Left cardiac atrium (tissue), 4 donors: ENCODE results near the gene TTC19. TPM values are rescaled to one million over a fixed set of nuclear protein-coding genes. Genes with fewer than 3 reads are reported as not detected.
A peak's percentile ranks its signal among the peaks of the same experiment; 100 is the strongest.

Source experiments
- ATAC-seq, 2 donors: fragments of 200-7000 bp; cut with Tn5 transposase; one replicate each; pipeline ENCODE4 v1.9.1; 2020; ENCODE audit warnings: mild to moderate bottlenecking in 2 of 2, moderate library complexity in 2 of 2
- DNase-seq: peaks from one replicate; pipeline ENCODE4 v3.0.0-alpha.2; 2020
- intact Hi-C, 2 donors: fragments of 100-400 bp; cut with DNase I; formaldehyde crosslinking; loops; one replicate each; pipeline versions ENCODE4 v1.14.1 to v1.15.1; 2022 to 2023
- long read RNA-seq: library from polyadenylated mRNA; unstranded; transcript quantifications from one replicate; pipeline ENCODE4 v2.0.0, GENCODE V29; 2021
- total RNA-seq, 2 donors: library from RNA; stranded (reverse); fragmentation: NEBNext Ultra II Directional; extraction: Animal tissue kit (Norgen Biotek cat#: 25700); gene quantifications; one replicate each; pipeline ENCODE4 v1.2.1, GENCODE V29; 2021
- donor health status: DM: no; HTN: yes; CAD: no.
- donor health status: DM: no; HTN: yes; CAD: no; lungs with severe emphysema.
- donor health status: DM: yes; HTN: yes; CAD: no.
- donor health status: Dilated cardiomyopathy.

The TTC19 gene, protein sequence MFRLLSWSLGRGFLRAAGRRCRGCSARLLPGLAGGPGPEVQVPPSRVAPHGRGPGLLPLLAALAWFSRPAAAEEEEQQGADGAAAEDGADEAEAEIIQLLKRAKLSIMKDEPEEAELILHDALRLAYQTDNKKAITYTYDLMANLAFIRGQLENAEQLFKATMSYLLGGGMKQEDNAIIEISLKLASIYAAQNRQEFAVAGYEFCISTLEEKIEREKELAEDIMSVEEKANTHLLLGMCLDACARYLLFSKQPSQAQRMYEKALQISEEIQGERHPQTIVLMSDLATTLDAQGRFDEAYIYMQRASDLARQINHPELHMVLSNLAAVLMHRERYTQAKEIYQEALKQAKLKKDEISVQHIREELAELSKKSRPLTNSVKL
- total RNA-seq = 10 to 100 TPM; 22.1 to 39.6 TPM
- long read RNA-seq, partial matches to known transcripts = 6 of 10 reads
- long read RNA-seq, other reads (novel, unspliced or antisense) = 1 of 10 reads

DNA sequence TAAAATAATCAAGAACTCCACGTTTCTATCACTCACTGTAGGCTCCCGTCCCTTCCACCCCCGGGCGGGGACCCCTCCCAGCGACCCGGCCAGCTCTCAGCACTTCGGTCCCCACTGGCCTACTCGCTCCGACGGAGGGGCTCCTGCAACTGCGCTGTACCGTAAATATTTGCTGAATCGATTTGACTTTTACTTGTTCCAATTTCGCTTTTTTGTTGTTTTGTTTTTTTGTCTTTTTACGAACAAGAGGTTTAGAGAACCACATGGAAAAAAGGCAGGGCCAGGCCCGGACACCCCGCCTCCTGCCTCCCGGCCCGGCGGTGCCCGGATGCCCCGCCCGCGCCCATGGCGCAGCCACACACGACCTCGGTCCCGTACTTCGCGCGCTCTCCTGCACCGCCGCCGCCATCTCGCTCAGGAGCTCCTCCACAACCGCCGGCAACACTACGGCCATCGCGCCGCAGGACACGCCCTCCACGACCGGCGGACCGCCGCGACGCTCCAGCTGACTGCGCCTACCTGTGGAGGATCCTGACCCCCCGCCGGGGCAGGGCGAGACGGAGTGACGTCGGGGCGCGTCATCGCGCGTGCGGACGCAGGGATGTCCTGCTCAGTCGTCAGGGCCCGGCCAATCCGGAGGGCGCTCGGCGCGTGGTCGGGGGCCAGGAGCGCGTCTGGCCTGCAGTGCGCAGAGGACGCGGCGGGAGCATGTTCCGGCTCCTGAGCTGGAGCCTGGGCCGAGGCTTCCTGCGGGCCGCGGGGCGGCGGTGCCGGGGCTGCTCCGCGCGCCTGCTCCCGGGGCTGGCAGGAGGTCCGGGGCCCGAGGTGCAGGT lies at the start of gene TTC19, which contains the start of gene ZSWIM7:
TSS of gene TTC19 (plus strand) at position 684 of the 833 bp plus-strand sequence. CDS start at position 709, 25 bp downstream.
TSS of gene ZSWIM7 (minus strand) at position 564 of the 833 bp plus-strand sequence. CDS start at position 454, 110 bp downstream.
- DNase-seq (peak; percentile 98), ATAC-seq (peak; percentile 97 to 98)
- intact Hi-C loops = loop anchor here in 1 of 2 donors (5.0 kb wide), 1 partner anchor 172 kb away; no protein-coding TSS in a partner anchor

DNA sequence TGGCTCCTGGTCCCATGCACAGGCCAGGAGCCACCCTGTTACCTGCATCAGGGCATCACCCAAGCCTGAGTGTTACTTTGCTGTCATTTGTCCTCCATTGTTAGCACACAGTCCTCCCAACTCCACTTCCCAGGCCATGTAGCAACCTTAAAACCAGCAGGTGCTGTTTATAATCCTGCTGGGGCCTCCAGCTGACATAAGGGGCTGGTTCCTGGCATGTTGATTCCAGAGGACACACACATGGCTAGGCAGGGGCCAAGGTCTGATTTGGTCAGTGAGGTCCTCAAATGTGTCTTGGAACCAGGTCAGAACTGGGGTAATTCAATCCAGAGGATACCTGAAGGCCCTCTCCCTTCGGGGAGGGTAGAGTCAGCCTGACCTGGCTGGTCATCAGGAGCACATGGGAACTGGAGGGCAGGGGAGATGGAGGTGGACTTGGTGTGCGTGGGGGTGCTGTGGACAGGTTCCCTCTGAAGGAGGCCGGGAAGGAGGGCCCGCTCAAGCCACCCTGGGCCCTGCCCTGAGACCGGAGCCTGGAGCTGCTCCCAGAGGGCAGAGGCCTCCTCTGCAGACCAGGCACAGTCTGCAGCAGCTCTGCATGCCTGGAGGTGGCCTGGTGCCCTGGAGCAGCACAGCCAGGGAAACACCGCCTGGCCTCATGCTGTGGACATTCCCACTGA lies 48.1 kb upstream of the TTC19 start:
- ATAC-seq (no peak), DNase-seq (no peak)
- intact Hi-C loops = no loop called here

GRCh38 chr17:15952048-15952532 lies 47.5 kb upstream of the TTC19 start:
- intact Hi-C loops = no loop called here
- ATAC-seq (no peak), DNase-seq (no peak)

DNA sequence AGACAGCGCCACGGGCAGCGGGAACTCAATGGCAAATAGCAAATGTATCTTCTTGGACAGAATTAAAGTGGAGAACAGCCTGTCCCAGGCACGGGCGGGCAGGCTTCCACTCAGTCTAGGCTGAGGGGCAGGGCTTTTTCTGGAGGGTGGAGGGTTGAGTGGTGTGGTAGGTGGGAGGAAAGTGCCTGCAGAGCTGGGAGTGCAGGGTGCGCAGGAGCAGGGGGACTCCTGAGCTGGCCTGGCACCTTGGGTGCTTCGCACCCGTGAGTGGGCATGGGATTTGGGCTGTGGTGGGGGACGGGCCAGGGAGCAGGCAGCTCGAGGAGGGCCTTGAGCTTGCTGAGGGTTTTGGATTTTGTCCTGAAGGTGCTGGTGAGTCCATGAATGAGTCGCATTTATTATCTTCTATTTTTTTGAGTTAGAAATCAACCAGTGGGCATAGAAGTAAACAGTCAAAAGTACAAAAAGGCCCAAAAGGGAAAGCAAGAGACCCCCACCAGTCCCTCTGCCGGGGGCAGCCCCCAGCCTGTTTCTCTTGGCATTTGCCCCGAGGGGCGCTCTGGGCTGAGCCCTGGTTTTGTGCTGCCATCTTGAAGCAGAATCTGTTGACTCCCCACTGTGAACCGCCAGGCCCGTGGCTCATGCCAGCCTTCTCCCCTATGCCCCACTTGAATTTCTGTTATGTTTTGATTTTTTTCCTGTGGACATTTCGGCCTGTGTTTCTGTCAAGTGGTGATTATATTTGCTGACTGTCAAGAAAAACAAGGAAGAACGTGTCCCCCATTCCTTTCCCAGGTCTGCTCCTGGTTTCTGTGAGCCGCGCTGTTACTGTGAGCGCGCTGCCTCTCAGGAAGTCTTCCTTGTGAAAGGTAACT lies 46.5 kb upstream of the TTC19 start:
- DNase-seq (no peak), ATAC-seq (no peak)
- intact Hi-C loops = no loop called here

DNA sequence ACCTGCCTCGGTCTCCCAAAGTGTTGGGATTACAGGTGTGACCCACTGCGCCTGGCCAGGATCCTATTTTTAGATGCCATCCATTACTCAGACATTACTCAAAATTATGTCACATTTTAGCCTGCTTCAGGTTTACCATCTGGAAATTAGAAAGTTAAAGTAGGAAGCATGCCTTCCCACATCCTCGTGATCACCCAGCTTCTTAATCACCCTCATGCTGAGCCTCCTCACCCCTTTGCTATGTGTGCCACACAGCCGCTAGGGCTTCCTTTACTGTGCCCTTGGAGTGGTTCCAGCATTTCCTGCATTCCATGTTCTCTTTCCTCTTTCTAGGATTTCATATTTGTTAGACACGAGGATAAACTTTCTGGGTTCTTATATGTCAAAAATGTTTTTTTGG lies 45.4 kb upstream of the TTC19 start:
- intact Hi-C loops = no loop called here
- no peak for ATAC-seq

GRCh38 chr17:15955793-15956541 lies 43.7 kb upstream of the TTC19 start:
- intact Hi-C loops = no loop called here
- no peak for DNase-seq
- ATAC-seq = no peak

More for the DNA sequence above, 45.4 kb upstream of the TTC19 start:
- no peak for DNase-seq

- ATAC-seq (no peak), DNase-seq (no peak)
- intact Hi-C loops = no loop called here
Measured at GRCh38 chr17:15957206-15957605, 42.4 kb upstream of the TTC19 start.

- intact Hi-C loops = no loop called here
- ATAC-seq (no peak), DNase-seq (no peak)
Measured at GRCh38 chr17:15957608-15958307, 41.9 kb upstream of the TTC19 start.

DNA sequence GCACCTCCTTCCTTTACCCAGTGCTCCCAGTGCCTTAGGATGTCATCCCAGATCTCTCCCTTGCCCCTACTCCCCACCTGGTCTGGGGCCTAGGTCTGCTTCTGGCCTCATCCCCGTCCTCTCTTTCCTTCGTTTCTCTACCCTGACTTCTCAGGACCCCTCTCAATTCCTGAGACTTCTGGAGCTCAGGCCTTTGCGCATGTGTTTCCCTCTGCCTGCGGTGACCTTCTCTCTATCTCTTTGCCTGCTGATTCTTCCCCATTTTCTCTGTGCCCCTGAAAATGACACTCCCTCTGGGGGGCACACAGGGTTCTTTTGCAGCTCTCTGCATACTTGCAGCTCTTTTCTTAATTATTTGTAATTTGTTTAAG lies 41.2 kb upstream of the TTC19 start:
- DNase-seq (no peak), ATAC-seq (no peak)
- intact Hi-C loops = no loop called here

DNA sequence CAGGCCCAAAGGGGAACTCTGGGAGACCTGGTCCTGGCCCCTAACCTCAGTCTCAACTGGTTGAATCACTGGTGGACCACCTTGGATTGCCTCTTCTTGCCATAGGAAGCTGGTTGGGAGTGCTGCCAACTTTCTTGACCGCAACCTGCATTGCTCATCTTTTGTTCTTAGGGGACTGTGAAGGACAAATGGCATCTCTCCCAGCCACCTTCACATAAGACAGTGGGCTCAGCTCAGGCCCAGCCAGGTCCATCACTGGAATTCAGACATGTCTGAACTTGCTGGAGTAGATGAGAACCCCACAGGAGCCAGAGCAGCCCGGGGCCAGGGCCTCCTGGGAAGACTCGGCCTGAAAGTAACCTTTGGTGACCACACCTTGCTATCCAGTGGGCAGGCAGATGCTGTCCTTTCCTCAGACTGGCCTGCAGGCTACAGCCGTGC lies 35.9 kb upstream of the TTC19 start:
- DNase-seq (no peak), ATAC-seq (no peak)
- intact Hi-C loops = no loop called here

GRCh38 chr17:15965528-15965927 lies 34.1 kb upstream of the TTC19 start:
- DNase-seq (no peak), ATAC-seq (no peak)
- intact Hi-C loops = no loop called here

GRCh38 chr17:15966183-15966878 lies 33.3 kb upstream of the TTC19 start:
- DNase-seq = no peak
- peak in 1 of 2 donors; percentile 14 for ATAC-seq
- intact Hi-C loops = no loop called here

GRCh38 chr17:15966879-15967248 lies 32.8 kb upstream of the TTC19 start:
- ATAC-seq = peak in 1 of 2 donors; percentile 56
- intact Hi-C loops = no loop called here
- DNase-seq = no peak

DNA sequence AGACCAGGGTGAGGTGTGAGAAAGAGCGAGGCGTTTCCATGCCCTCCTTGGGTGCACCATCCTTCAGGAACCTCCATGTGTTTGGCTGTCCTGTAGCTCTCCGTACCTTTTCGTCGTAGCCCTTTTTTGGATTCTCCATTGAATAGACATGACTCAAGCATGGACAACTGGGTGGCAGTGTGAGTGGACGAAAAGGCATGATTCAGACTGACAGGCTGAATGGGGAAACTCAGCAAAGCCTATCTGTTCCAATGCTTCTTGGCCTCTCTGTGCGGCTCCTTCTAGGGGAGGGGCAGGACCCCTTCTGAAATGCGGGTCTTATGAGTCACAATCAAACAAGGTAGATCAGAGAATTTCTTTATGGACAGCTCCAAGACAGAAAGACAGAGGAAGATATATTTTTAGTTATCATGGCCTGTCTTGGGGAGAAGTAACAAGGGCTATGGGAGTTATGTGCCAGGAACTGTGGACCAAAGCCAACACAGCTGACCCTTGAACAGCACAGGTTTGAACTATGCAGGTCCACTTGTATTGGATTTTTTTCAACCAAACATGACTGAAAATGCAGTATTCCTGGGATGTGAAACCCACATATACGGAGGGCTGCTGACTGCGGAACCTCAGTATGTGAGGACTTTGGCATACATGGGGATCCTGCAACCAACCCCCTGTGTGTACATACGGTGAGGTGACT lies 31.8 kb upstream of the TTC19 start:
- intact Hi-C loops = no loop called here
- ATAC-seq (no peak), DNase-seq (no peak)

GRCh38 chr17:15969463-15969862 lies 30.2 kb upstream of the TTC19 start:
- no peak for DNase-seq

DNA sequence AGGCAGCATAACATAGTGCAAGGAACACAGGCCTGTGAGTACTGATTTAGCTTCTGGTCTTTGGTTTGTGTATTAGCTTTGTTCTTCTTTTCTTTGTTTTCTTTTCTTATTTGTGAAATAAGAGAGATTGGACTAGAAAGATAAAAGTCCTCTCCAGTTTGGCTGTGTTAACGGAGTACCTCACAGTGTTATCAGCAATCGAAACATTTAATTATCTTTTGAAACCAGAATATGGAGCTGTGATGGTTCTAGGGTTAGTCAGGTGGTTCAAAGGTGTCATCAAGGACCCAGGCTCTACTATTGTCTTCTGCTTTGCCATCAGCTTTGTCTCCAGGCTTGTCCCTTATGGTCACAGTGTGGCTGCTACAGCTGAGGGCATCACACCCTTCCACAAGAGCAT lies 29.1 kb upstream of the TTC19 start:
- no peak for DNase-seq
- intact Hi-C loops = no loop called here
- no peak for ATAC-seq

More at GRCh38 chr17:15969463-15969862, 30.2 kb upstream of the TTC19 start:
- intact Hi-C loops = no loop called here
- no peak for ATAC-seq
